Astrocyte of the spinal cord (primary cell): Measurements from ENCODE around the gene DEAF1.

Experiments used
- DNase-seq: peaks from one replicate; pipeline ENCODE4 v3.0.0; 2011; ENCODE audit warnings: low read depth, low spot score
- H3K4me3 ChIP-seq: 2 replicates; pipeline ENCODE4 v1.5.1; 2011; ENCODE audit warnings: low read depth, mild to moderate bottlenecking, low read length, moderate library complexity
- in situ Hi-C: cut with HindIII; loops from 2 replicates; pipeline ENCODE4 v1.10.0; 2017; ENCODE audit warnings: low sequenced_read_pairs
- TF ChIP-seq, protein P1 (sequence below): IDR thresholded peaks from 2 replicates; pipeline ENCODE4 v1.5.1; 2012; ENCODE audit warnings: low read depth, mild to moderate bottlenecking, low read length, inconsistent platforms

DEAF1 gene

DNA sequence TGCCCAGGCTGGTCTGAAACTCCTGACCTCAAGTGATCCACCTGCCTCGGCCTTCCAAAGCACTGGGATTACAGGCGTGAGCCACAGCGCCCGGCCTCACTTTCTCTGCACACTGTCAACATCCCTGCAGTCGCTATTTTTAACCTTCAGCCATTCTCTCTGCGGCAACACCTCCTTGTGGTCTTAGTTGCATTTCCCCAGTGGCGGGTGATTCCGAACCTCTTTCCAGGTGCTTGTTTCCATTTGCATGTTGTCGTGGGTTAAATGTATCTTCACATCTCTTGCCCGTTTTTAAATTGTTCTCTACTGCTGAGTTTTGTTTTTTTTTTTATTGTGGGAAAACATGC is 65.8 kb downstream of the DEAF1 start:
- in situ Hi-C loops, result no loop called here
- no peak for DNase-seq
- H3K4me3 ChIP-seq, result no peak overlapping the region
- TF ChIP-seq, protein P1, sequence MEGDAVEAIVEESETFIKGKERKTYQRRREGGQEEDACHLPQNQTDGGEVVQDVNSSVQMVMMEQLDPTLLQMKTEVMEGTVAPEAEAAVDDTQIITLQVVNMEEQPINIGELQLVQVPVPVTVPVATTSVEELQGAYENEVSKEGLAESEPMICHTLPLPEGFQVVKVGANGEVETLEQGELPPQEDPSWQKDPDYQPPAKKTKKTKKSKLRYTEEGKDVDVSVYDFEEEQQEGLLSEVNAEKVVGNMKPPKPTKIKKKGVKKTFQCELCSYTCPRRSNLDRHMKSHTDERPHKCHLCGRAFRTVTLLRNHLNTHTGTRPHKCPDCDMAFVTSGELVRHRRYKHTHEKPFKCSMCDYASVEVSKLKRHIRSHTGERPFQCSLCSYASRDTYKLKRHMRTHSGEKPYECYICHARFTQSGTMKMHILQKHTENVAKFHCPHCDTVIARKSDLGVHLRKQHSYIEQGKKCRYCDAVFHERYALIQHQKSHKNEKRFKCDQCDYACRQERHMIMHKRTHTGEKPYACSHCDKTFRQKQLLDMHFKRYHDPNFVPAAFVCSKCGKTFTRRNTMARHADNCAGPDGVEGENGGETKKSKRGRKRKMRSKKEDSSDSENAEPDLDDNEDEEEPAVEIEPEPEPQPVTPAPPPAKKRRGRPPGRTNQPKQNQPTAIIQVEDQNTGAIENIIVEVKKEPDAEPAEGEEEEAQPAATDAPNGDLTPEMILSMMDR, result peak; percentile 13

GRCh38 chr11:628056-628455 is 67.0 kb downstream of the DEAF1 start:
- TF ChIP-seq, protein P1, result no peak
- H3K4me3 ChIP-seq, result no peak overlapping the region
- in situ Hi-C loops, result no loop called here

DNA sequence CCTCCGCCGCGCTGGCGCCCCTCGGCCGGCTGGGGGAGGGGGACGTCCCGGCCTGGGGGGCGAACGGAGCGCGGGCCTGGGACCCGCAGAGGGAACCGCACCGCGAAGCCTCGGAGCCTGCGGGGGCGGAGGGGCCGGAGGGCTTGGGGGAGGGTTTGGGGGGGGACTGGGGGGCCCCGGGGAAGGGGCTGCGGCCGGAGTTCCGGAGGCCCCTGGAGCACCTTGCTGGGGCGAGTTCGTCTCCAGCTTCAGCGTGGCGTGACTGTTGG is 67.8 kb downstream of the DEAF1 start:
- in situ Hi-C loops, result no loop called here
- TF ChIP-seq, protein P1, result no peak
- no peak for DNase-seq
- no peak overlapping the region for H3K4me3 ChIP-seq

More at GRCh38 chr11:628056-628455, 67.0 kb downstream of the DEAF1 start:
- DNase-seq, result no peak

GRCh38 chr11:626475-627307 is 68.3 kb downstream of the DEAF1 start, which contains the start of gene SCT:
SCT (minus strand) TSS chr11:627181; CDS start chr11:627143, 38 bp downstream.
- in situ Hi-C loops, result no loop called here
- DNase-seq, result no peak
- no peak within 1 kb of the TSS for H3K4me3 ChIP-seq
- TF ChIP-seq, protein P1, result no peak

DNA sequence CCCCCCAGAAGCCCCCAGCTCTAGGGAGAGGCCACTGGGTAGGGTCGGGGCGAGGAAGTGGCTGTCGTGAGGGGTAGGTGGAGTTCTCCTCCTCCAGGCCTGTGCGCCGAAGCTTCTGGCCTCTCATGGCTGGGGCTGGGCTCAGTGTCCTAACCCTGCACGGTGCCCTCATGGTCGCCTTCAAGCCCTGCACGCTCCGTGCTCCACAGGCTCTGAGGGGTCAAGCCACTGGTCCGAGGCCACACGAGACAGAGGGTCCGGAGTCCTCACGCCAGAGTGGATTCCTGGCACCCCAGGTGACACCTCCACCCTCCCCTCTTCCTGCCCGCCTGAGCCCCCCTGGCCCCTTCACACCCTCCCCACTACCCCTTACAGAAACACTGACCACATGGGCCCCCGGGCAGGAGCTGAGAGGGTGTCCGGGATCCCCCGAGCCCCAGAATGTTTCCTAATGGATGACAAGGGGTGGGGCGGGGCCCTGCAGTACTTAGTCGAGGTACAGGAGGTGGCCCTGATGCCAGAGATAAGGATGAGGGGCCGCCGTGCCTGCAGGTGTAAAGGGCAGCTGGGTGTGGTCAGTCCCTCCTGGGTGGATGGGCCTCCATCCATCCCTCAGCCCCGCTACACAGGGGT is 69.3 kb downstream of the DEAF1 start:
- TF ChIP-seq, protein P1, result no peak
- no peak for DNase-seq
- no peak overlapping the region for H3K4me3 ChIP-seq
- in situ Hi-C loops, result no loop called here

- TF ChIP-seq, protein P1, result no peak
- no peak for DNase-seq
- in situ Hi-C loops, result no loop called here
- H3K4me3 ChIP-seq, result no peak within 1 kb of the TSS
Observed at GRCh38 chr11:624705-625635, 70.1 kb downstream of the DEAF1 start, which contains the start of gene CDHR5. CDHR5 (minus strand) TSS chr11:624955; CDS start chr11:624902, 53 bp downstream.
